PFSK-1 (cell line): ENCODE measurements around the gene SLC9A1.

Experiments
- FOXP2 ChIP-seq: optimal IDR thresholded peaks from 2 replicates; pipeline ENCODE3; 2011; ENCODE audit warnings: borderline replicate concordance, control low read depth, inconsistent platforms; ENCODE audit not compliant: insufficient read depth; ENCODE audit errors: extremely low read length, extremely low read depth
- POLR2AphosphoS5 ChIP-seq: IDR thresholded peaks from 2 replicates; pipeline ENCODE4 v1.6.1; 2012; ENCODE audit warnings: low read depth, mild to moderate bottlenecking, control low read depth, low read length, moderate library complexity
- REST ChIP-seq, 2 experiments: IDR thresholded peaks; 2 replicates each; pipeline versions ENCODE4 v1.6.1 to v1.8.0; 2011 to 2012; ENCODE audit warnings: low read depth in 2 of 2, low read length in 2 of 2, control low read depth in 1 of 2, inconsistent platforms in 1 of 2, mild to moderate bottlenecking in 1 of 2, moderate library complexity in 1 of 2; ENCODE audit not compliant: insufficient read depth in 1 of 2
- SIN3A ChIP-seq: IDR thresholded peaks from 2 replicates; pipeline ENCODE4 v1.6.1; 2012; ENCODE audit warnings: mild to moderate bottlenecking, low read length, moderate library complexity, borderline replicate concordance; ENCODE audit not compliant: insufficient read depth
- TAF1 ChIP-seq: IDR thresholded peaks from 2 replicates; pipeline ENCODE4 v1.6.1; 2012; ENCODE audit warnings: low read length, control low read depth, borderline replicate concordance; ENCODE audit not compliant: insufficient read depth

Gene SLC9A1

DNA sequence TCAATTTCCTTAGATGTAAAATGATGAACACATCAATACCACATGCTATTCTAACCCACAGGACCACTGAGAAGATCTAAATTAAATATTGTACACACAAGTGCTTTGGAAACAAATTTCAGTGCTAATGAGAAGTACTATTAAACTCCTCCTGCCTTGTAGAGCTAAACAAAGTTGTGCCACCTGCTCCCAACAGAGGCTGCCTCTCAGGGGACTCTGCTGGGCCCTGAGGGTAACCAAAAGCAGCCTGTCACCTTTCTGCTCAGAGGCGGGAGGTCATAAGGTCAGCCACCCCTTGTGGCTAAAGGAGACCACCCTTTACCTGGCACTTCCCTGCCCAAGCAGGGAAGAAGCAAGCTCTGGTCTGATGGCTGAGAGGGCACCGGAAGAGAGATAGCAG, 6.3 kb downstream of the SLC9A1 start:
- TF ChIP-seq TAF1 (no peak), POLR2AphosphoS5 (no peak), REST (IDR thresholded peaks at IDR 0.05; ENCODE audit: insufficient read depth in 1 of 2, low read depth in 2 of 2, low read length in 2 of 2) (no peak), FOXP2 (no peak), SIN3A (no peak)

DNA sequence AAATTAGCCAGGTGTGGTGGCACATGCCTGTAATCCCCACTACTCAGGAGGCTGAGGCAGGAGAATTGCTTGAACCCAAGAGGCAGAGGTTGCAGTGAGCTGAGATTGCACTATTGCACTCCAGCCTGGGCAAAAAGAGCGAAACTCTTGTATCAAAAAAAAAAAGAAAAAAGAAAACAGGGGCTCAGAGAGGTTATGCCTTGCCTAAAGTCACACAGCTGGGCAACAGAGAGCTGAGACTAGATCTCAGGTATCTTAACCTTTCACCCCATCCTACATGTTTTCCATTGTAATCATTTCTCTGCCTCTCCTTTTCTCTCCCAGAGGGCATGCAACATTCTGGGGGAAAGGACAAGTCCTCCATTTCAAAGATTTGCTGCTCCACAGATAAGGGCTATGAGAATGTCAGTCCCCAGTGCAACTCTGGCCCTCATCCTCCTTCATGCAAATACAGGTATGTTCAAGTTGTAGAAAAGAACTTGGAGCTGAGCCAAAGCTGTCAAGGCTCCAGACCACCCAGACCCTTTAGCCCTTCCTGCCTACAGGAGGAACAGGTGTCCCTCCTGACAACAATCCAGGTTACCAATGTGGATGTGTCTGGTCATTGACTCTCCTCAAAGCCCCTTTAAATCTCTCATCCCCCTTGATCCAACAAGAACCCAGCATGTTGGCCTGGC, 6.9 kb downstream of the SLC9A1 start:
- TF ChIP-seq POLR2AphosphoS5 (no peak), FOXP2 (no peak), SIN3A (no peak), TAF1 (no peak), REST (IDR thresholded peaks at IDR 0.05; ENCODE audit: insufficient read depth in 1 of 2, low read depth in 2 of 2, low read length in 2 of 2) (no peak)

GRCh38 chr1:27145934-27146354, 9.0 kb downstream of the SLC9A1 start:
- TF ChIP-seq REST (IDR thresholded peaks at IDR 0.05; ENCODE audit: insufficient read depth in 1 of 2, low read depth in 2 of 2, low read length in 2 of 2), result no peak
- TF ChIP-seq TAF1, result no peak
- TF ChIP-seq SIN3A, result no peak
- TF ChIP-seq FOXP2, result no peak
- TF ChIP-seq POLR2AphosphoS5, result no peak

GRCh38 chr1:27144920-27145661, 9.8 kb downstream of the SLC9A1 start:
- TF ChIP-seq SIN3A (no peak), POLR2AphosphoS5 (no peak), TAF1 (no peak), FOXP2 (no peak), REST (IDR thresholded peaks at IDR 0.05; ENCODE audit: insufficient read depth in 1 of 2, low read depth in 2 of 2, low read length in 2 of 2) (no peak)
